ENCODE measurements around the gene FUT6. TPM values are rescaled to one million over a fixed set of nuclear protein-coding genes. Genes with fewer than 3 reads are reported as not detected.

FUT6 gene
- total RNA-seq, 4 donors from 2014 or later = 40.6 to 160 (median 68.9) TPM

DNA sequence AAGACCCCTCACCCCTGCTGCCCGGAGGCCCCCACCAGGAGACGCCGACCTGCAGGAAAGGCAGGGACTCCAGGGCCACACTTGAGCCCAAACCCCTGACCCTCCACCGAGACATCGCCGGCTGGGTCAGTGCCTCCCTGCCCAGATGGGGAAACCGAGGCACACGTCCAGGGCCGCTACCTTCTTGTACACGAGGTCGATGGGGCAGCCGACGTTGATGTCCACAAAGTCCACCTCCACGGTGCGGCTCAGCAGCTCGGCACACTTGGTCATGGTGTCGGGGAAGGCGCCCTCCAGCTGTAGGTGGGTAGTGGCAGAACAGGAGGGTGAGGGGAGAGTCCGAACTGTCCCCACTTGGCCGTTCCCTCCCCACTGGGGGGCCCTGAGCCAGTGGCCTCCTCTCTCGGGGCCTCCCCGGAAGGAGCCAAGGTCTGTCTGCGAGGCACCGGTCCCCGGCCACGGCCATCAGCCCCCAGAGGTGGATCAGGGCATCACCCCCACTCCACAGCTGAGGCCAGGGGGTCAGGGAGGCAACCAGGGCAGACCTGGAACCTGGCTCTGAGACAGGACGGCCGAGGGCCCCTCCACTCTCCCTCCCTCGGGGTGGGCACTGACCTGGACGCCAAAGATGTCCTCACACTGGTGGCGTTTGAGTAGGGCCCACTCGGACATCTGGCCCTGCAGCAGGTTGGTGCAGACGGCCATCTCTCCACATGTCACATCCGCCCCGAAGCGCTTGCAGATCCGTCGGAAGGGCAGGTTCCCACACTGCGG is 51.9 kb downstream of the FUT6 start:
- H3K4me1 ChIP-seq = peaks cover 13 to 18% (median 15%) of the 10 kb centered on the region in 3 donors
- H3K36me3 ChIP-seq = peaks cover 43 to 74% (median 51%) of the 10 kb centered on the region in 3 donors

DNA sequence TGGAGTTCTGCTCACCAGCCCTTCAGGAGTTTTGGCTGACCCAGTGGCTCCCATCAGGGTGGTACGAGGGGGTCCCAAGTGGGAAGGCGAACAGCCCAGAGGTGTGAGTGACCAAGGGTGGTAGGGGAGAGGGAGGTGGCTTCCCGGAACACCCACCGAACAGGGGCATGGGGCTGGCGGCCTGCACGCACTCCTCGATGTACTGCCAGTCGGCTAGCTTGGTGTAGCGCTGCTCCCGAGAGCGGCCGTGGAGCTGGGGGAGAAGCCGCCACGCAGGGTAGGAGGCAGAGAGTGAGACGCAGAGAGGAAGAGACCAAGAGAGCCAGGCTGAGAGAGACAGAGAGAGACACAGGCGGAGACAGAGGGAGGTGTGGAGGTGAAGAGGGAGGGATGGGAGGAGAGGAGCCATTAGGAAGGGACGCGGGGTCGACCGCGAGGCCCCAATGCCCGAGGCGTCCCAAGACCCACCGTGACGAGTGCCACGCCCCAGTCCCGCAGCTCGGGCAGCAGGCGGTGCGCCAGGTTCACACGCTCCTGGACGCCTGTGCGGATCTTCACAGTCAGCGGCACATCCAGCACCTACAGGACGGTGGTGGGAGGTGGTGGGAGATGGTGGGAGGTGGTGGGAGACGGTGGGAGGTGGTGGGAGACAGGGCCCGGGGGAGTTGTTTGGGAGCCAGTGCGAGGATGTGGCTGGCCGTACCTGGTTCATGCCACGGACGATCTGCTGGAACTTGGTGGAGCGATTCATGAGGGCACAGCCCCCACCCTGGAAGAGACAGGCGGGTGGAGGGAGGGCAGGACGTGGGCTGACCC is 52.7 kb downstream of the FUT6 start:
- TF ChIP-seq, protein P1, sequence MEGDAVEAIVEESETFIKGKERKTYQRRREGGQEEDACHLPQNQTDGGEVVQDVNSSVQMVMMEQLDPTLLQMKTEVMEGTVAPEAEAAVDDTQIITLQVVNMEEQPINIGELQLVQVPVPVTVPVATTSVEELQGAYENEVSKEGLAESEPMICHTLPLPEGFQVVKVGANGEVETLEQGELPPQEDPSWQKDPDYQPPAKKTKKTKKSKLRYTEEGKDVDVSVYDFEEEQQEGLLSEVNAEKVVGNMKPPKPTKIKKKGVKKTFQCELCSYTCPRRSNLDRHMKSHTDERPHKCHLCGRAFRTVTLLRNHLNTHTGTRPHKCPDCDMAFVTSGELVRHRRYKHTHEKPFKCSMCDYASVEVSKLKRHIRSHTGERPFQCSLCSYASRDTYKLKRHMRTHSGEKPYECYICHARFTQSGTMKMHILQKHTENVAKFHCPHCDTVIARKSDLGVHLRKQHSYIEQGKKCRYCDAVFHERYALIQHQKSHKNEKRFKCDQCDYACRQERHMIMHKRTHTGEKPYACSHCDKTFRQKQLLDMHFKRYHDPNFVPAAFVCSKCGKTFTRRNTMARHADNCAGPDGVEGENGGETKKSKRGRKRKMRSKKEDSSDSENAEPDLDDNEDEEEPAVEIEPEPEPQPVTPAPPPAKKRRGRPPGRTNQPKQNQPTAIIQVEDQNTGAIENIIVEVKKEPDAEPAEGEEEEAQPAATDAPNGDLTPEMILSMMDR (IDR thresholded peaks at IDR 0.05) = no peak
- Histone ChIP-seq H3K4me1 (peaks cover 13 to 18% (median 15%) of the 10 kb centered on the region in 3 donors), H3K36me3 (peaks cover 43 to 74% (median 51%) of the 10 kb centered on the region in 3 donors), H3K9me3 (no peaks in the 10 kb centered on the region), H3K27me3 (no peaks in the 10 kb centered on the region), H3K4me3 (no peak overlapping the region), H3K27ac (no peak overlapping the region)
- DNase-seq = no peak
- 85 to 86% methylated on average over 32 to 42 of the region's 44 CpGs for WGBS, 2 donors
- intact Hi-C loops (cut with DNase I) = no loop called here

More for the DNA sequence above, 51.9 kb downstream of the FUT6 start:
- H3K27ac ChIP-seq = no peak overlapping the region
- no peak for DNase-seq
- intact Hi-C loops (cut with DNase I) = no loop called here
- TF ChIP-seq, protein P1 (IDR thresholded peaks at IDR 0.05) = no peak
- TF ChIP-seq POLR2A (IDR thresholded peaks at IDR 0.05) = no peak
- no peaks in the 10 kb centered on the region for H3K9me3 ChIP-seq
- H3K27me3 ChIP-seq = no peaks in the 10 kb centered on the region
- H3K4me3 ChIP-seq = no peak overlapping the region
- WGBS, 2 donors = 90 to 95% methylated on average over 10 to 11 of the region's 39 CpGs

DNA sequence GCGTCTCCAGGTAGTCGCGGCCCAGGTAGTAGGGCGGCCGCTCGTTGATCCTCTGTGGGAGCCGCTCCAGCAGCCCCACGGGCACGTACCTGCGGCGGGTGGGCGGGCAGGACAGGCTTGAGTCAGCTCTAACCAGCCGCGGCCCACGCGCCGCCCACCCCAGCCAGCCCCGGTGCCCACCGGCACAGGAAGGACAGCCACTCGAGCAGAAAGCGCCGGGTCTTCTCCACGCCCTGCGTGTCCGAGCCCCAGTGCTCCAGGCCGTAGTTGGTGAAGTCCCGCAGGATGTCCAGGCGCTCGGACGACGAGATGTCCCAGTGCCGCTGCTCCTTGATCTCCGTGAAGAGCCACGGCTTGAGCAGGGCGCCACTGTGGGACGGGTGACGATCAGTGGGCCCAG is 54.1 kb downstream of the FUT6 start:
- no peaks in the 10 kb centered on the region for H3K27me3 ChIP-seq
- peaks cover 43 to 74% (median 51%) of the 10 kb centered on the region in 3 donors for H3K36me3 ChIP-seq
- H3K27ac ChIP-seq = no peak overlapping the region
- H3K4me3 ChIP-seq = no peak overlapping the region
- no peak for TF ChIP-seq POLR2A (IDR thresholded peaks at IDR 0.05)
- TF ChIP-seq, protein P1 (IDR thresholded peaks at IDR 0.05) = no peak
- peaks cover 13 to 17% (median 15%) of the 10 kb centered on the region in 3 donors for H3K4me1 ChIP-seq
- no peaks in the 10 kb centered on the region for H3K9me3 ChIP-seq
- WGBS, 2 donors = no CpG with 5 or more reads among the region's 37 CpGs
- DNase-seq = no peak
- intact Hi-C loops (cut with DNase I) = no loop called here

DNA sequence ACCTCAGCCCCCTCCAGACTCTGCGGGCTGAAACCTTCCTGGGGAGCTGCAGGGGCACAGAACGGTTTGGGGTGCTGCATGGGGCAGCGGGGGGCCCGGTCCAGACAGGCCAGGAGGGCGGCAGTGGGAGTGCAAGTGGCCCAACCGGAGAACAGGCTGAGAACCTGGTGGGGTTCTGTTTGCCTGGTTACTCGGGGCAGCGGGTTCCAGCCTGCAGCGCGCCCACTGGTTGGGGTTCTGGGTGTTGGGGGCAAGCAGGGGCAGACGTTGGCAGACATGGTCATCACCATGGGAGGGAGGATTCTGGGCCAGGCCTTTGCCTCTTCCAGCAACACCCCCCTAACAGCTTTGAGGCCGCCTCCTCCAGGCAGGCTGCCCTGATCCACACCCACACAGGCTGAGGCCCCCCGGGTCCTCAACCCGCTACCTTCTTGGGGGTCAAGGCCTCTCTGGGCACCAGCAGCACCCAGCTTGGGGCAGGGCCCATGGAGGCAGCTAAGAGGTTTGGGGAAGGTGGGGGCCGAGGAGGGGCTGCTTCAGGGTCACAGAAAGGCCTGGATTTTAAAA is 54.8 kb downstream of the FUT6 start, which contains the start of gene PRR22:
Gene PRR22 (minus strand): TSS at position 166 of the 567 bp plus-strand sequence. CDS start 86 bp downstream, at position 80.
- 50 to 94% methylated on average over 1 to 6 of the region's 15 CpGs for WGBS, 2 donors
- Histone ChIP-seq H3K9me3 (no peaks in the 10 kb centered on the region), H3K36me3 (peaks cover 43 to 70% (median 49%) of the 10 kb centered on the region in 3 donors), H3K27me3 (no peaks in the 10 kb centered on the region), H3K27ac (no peak within 1 kb of the TSS), H3K4me1 (peaks cover 6 to 10% (median 8%) of the 10 kb centered on the region in 3 donors), H3K4me3 (no peak within 1 kb of the TSS)
- no peak for TF ChIP-seq POLR2A (IDR thresholded peaks at IDR 0.05)
- intact Hi-C loops (cut with DNase I) = no loop called here
- no peak for DNase-seq

DNA sequence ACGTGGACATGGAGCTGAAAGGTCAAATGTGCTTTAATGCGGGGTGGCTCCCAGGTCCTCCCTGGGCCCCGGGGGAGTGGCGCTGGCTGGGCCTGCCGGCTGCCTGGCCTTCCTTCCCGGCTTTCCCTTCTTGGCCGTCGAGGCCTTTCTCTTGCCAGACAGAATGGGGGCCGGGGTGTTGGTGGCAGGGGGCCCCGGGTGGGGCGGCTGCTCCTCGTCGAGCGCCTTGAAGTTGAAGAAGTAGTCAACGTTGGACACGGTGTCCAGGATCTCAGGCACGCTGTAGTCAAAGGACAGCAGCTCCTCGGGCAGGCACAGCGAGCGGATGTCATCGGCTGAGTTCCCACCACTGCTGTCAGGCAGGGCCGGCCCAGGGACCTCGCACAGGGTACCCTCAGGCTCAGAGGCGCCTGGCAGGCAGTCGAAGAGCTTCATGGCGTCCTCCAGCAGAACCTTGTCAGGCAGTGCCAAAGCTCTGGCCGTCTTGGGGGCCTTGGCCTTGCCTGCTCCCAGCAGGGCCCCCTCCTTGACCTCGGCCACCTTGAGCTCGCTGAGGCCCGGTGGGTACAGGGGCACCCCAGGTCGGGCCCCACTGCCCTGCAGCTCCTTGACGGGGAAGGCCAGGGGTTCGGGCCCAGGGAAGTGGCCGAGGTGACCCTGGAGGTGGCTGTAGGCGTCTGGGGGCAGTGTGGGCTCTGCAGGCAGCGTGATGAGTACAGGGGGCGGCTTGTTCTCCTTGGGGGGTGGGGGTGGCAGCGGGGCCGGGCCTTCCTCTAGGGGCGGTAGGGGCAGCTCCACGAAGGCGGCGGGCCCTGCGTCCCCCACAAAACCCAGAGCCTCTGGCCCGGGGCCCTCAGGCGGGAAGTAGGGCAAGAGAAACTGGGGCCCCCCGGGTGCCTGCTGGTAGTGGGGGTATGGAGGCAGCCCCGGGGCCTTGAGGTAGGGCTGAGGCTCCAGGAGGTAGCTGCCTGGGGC is 56.3 kb downstream of the FUT6 start:
- DNase-seq = no peak
- Histone ChIP-seq H3K36me3 (peaks cover 34 to 56% (median 35%) of the 10 kb centered on the region in 3 donors), H3K27ac (no peak overlapping the region), H3K4me3 (no peak overlapping the region), H3K4me1 (no peaks in the 10 kb centered on the region), H3K9me3 (no peaks in the 10 kb centered on the region), H3K27me3 (no peaks in the 10 kb centered on the region)
- TF ChIP-seq, protein P1 (IDR thresholded peaks at IDR 0.05) = no peak
- no peak for TF ChIP-seq POLR2A (IDR thresholded peaks at IDR 0.05)
- intact Hi-C loops (cut with DNase I) = no loop called here
- WGBS, 2 donors = 64 to 78% methylated on average over 7 of the region's 48 CpGs

Measured in esophagus squamous epithelium (tissue), 5 donors.